Esophagus squamous epithelium (tissue), 5 donors: ENCODE results near the gene NR1D2. TPM values are rescaled to one million over a fixed set of nuclear protein-coding genes. Genes with fewer than 3 reads are reported as not detected.
"Not testable (repeated sequence)": the region's sequence is repeated elsewhere in the genome, so short reads cannot be mapped to it uniquely, and the experiment has no call there.

Experiments
- DNase-seq: peaks from one replicate; lab custom pipeline; 2025; lab: John Stamatoyannopoulos, UW
- H3K27ac ChIP-seq, 4 donors: fragments of 200-600 bp; sonication (generic); one replicate each; pipeline ENCODE4 v1.5.1; 2016 to 2019; ENCODE audit warnings: mild to moderate bottlenecking in 1 of 4
- H3K27me3 ChIP-seq, 4 donors: fragments of 200-600 bp; sonication (generic); 1 replicate in 3 of 4; 2 replicates in 1 of 4; pipeline versions ENCODE4 v1.5.1 to v1.6.0; 2017 to 2021; ENCODE audit warnings: antibody characterized with exemption in 1 of 4
- H3K36me3 ChIP-seq, 3 donors: fragments of 200-600 bp; sonication (generic); one replicate each; pipeline ENCODE4 v1.5.1; 2016 to 2019
- H3K4me1 ChIP-seq, 3 donors: fragments of 200-600 bp; sonication (generic); one replicate each; pipeline ENCODE4 v1.5.1; 2017 to 2019
- H3K4me3 ChIP-seq, 4 donors: fragments of 200-600 bp; sonication (generic); 1 replicate in 3 of 4; 2 replicates in 1 of 4; pipeline ENCODE4 v1.5.1; 2016 to 2019; ENCODE audit warnings: mild to moderate bottlenecking in 2 of 4, moderate library complexity in 1 of 4
- H3K9me3 ChIP-seq, 3 donors: fragments of 200-600 bp; sonication (generic); one replicate each; pipeline ENCODE4 v1.5.1; 2016 to 2019
- POLR2A ChIP-seq, 4 donors: fragments of 450-650 bp; IDR thresholded peaks; one replicate each; pipeline ENCODE4 v1.6.1; 2017; ENCODE audit warnings: antibody characterized with exemption in 4 of 4, mild to moderate bottlenecking in 4 of 4, moderate library complexity in 3 of 4
- WGBS, 2 donors: methylation state at CpG; one replicate each; pipeline ENCODE4 v1.1.5; 2018; 5-methylcytosine and 5-hydroxymethylcytosine counted together
- intact Hi-C: fragments of 100-400 bp; cut with DNase I; formaldehyde crosslinking; loops from one replicate; pipeline ENCODE4 v1.15.0; 2022
- total RNA-seq, 4 donors: library from RNA; depleted of rRNA; stranded (reverse); fragments of >200 nt; gene quantifications; one replicate each; pipeline ENCODE4 v1.1.0, GENCODE V29; 2016
- TF ChIP-seq, protein P1 (sequence below), 6 experiments: fragments of 450-650 bp in 4 of 6; fragments of 200-600 bp in 2 of 6; sonication (generic) in 2 of 6; IDR thresholded peaks; one replicate each; pipeline ENCODE4 v1.5.1; 2016 to 2019; ENCODE audit warnings: antibody characterized with exemption in 6 of 6, mild to moderate bottlenecking in 4 of 6, moderate library complexity in 4 of 6
- donor health status: DM: yes; HTN: yes; CAD: no.

Gene NR1D2
- 10 to 100 TPM; 10.8 to 34.0 (median 11.6) TPM for total RNA-seq

DNA sequence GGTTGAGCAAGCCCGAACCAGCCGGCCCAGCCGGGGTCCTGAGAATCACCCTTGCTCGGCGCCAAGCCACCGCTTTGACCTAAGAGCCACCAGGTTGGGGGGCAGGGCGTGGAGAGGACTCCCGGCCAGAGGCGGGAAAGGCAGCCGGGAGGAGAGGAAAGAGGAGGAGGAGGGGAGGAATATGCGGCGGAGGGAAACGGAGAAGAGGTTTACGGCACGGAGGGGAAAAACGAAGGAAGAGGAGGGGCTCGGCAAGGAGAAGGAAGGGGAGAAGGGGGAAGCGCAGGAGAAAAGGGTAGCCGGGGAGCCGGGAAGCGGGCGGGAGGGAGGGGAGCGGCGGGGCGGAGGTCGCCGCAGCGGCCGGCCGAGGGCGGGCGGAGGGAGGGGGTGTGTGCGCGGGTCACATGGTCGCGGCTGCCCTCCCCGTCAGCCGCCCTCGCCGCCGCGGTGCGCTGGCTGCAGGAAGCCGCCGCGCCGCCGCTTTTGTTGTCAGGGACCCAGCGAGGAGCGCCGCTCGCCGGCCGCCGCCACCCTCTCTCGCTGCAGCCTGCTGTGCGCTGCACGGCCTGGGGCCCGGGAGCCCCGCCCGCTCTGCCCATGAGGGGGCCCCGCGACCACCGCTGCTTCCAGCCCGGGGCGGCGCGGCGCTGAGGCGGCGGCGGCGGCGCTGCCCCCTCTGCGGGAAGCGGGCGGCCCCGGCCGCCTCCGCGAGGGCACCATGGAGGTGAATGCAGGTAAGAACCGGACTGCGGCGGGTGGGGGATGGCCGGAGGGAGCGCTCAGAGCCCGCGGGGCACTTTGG lies at the start of gene NR1D2:
Gene NR1D2 (plus strand): TSS at position 426 of the 802 bp plus-strand sequence. CDS start 293 bp downstream, at position 719.
- Histone ChIP-seq H3K27me3 (no peaks in the 10 kb centered on the region), H3K4me3 (peak within 1 kb of the TSS; percentile 59 to 94 (median 85)), H3K36me3 (no peaks in the 10 kb centered on the region), H3K27ac (peak within 1 kb of the TSS; percentile 95 to 100 (median 98)), H3K4me1 (peaks cover 17 to 49% (median 33%) of the 10 kb centered on the region in 3 donors), H3K9me3 (no peaks in the 10 kb centered on the region)
- intact Hi-C loops: no loop called here
- TF ChIP-seq, protein P1, sequence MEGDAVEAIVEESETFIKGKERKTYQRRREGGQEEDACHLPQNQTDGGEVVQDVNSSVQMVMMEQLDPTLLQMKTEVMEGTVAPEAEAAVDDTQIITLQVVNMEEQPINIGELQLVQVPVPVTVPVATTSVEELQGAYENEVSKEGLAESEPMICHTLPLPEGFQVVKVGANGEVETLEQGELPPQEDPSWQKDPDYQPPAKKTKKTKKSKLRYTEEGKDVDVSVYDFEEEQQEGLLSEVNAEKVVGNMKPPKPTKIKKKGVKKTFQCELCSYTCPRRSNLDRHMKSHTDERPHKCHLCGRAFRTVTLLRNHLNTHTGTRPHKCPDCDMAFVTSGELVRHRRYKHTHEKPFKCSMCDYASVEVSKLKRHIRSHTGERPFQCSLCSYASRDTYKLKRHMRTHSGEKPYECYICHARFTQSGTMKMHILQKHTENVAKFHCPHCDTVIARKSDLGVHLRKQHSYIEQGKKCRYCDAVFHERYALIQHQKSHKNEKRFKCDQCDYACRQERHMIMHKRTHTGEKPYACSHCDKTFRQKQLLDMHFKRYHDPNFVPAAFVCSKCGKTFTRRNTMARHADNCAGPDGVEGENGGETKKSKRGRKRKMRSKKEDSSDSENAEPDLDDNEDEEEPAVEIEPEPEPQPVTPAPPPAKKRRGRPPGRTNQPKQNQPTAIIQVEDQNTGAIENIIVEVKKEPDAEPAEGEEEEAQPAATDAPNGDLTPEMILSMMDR (IDR thresholded peaks at IDR 0.05): peak in 3 of 6 experiments; percentile 9 to 17 (median 17)
- TF ChIP-seq POLR2A (IDR thresholded peaks at IDR 0.05): peak in 3 of 4 donors; percentile 47 to 95 (median 91)
- DNase-seq: peak; percentile 33
- WGBS, 2 donors: 0 to 1% methylated on average over 18 to 20 of the region's 88 CpGs

DNA sequence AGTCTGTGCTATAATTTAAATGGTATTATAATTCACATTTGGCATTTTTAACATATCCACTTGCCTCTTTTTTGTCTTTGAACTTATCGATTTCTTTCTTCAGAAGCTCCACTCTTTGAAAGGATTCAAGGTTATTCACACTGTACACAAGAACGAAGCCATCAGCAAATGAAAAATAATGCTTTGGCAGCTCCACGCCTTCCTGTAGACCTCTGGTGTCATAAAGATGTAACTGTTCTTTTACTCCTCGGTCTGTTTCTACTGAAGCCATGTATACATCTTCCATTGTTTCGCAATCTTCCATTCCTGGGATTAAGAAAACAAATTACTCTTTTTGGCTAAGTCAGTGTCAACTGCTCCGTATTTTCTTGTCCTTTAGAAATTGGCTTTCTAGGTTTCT lies 44.3 kb upstream of the NR1D2 start:
- H3K27ac ChIP-seq: no peak overlapping the region
- H3K27me3 ChIP-seq: no peaks in the 10 kb centered on the region
- 61 to 64% methylated on average over 6 of the region's 6 CpGs for WGBS, 2 donors
- H3K9me3 ChIP-seq: no peaks in the 10 kb centered on the region
- H3K4me3 ChIP-seq: no peak overlapping the region
- no peak for TF ChIP-seq POLR2A (IDR thresholded peaks at IDR 0.05)
- TF ChIP-seq, protein P1 (IDR thresholded peaks at IDR 0.05): peak in 1 of 6 experiments; percentile 11
- intact Hi-C loops: no loop called here
- no peaks in the 10 kb centered on the region for H3K4me1 ChIP-seq
- H3K36me3 ChIP-seq: peaks cover 0 to 75% (median 6%) of the 10 kb centered on the region in 3 donors
- DNase-seq: no peak

DNA sequence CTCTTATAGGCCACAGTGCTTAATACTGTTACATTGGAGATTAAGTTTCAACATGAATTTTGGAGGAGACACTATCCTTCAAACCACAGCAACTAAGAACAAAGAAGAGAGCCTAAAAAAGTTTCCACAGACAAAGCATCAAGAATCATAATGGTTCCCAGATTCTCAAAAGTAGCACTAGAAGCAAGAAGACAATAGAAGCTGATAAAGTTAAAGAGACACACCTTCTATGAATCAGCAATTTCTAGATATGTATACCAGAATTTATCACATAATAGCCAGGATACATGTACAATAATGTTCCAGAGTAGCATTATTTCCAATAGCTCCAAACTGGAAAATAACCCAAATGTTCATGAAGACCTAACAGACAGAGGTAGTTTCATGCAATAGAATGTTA lies 40.5 kb upstream of the NR1D2 start:
- intact Hi-C loops: no loop called here
- no peak for DNase-seq
- TF ChIP-seq POLR2A (IDR thresholded peaks at IDR 0.05): no peak
- TF ChIP-seq, protein P1 (IDR thresholded peaks at IDR 0.05): no peak
- H3K4me3 ChIP-seq: no peak overlapping the region
- H3K27ac ChIP-seq: no peak overlapping the region
- H3K4me1 ChIP-seq: no peaks in the 10 kb centered on the region
- H3K36me3 ChIP-seq: peaks cover 0 to 68% (median 0%) of the 10 kb centered on the region in 3 donors
- no peaks in the 10 kb centered on the region for H3K9me3 ChIP-seq
- no peaks in the 10 kb centered on the region for H3K27me3 ChIP-seq

DNA sequence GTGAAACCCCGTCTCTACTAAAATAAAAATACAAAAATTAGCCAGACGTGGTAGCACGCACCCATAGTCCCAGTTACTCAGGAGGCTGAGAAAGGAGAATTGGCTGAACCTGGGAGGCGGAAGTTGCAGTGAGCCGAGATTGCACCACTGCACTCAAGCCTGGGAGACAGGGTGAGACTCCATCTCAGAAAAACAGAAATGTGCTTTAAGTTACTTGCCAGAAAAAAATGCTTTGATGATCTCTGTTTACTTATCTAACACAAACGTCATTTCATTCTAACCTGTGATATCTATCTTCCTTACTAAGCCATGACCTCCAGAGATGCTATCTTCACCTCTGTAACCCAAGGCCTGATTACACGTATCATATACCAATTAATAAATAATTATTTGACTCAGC lies 35.7 kb upstream of the NR1D2 start:
- whole genome bisulfite sequencing, 2 donors: 89 to 96% methylated on average over 7 of the region's 7 CpGs
- Histone ChIP-seq H3K27me3 (no peaks in the 10 kb centered on the region), H3K9me3 (no peaks in the 10 kb centered on the region), H3K36me3 (peaks cover 0 to 48% (median 0%) of the 10 kb centered on the region in 3 donors), H3K4me1 (peaks cover 0 to 5% (median 0%) of the 10 kb centered on the region in 3 donors), H3K27ac (no peak overlapping the region), H3K4me3 (no peak overlapping the region)
- no peak for DNase-seq
- intact Hi-C loops: no loop called here
- TF ChIP-seq, protein P1 (IDR thresholded peaks at IDR 0.05): no peak
- no peak for TF ChIP-seq POLR2A (IDR thresholded peaks at IDR 0.05)

DNA sequence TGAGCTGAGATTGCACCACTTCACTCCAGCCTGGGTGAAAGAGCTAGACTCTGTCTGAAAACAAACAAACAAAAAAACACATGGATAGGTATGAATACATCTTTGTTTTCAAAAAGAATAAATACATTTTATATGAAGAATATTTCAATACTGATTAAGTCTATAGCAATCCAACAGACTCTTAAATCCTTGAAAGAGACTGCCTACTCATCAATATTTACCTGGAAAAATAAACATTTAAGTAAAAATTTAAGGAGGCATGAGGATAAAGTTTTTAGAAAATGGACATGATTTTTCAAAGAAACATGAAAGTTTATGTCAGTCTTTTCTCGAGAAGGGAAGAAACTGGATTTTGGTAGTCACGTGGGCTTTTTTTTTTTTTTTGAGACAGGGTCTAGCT lies 33.7 kb upstream of the NR1D2 start:
- Histone ChIP-seq H3K9me3 (no peaks in the 10 kb centered on the region), H3K27ac (no peak overlapping the region), H3K27me3 (no peaks in the 10 kb centered on the region), H3K4me3 (no peak overlapping the region), H3K4me1 (peaks cover 10 to 25% (median 10%) of the 10 kb centered on the region in 3 donors), H3K36me3 (peaks cover 0 to 44% (median 0%) of the 10 kb centered on the region in 3 donors)
- WGBS, 2 donors: 83 to 85% methylated on average over 2 of the region's 2 CpGs
- TF ChIP-seq, protein P1 (IDR thresholded peaks at IDR 0.05): no peak
- no peak for TF ChIP-seq POLR2A (IDR thresholded peaks at IDR 0.05)
- intact Hi-C loops: no loop called here
- DNase-seq: no peak

DNA sequence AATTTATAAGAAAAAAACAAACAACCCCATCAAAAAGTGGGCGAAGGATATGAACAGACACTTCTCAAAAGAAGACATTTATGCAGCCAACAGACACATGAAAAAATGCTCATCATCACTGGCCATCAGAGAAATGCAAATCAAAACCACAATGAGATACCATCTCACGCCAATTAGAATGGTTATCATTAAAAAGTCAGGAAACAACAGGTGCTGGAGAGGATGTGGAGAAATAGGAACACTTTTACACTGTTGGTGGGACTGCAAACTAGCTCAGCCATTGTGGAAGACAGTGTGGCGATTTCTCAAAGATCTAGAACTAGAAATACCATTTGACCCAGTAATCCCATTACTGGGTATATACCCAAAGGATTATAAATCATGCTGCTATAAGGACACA lies 32.8 kb upstream of the NR1D2 start:
- Histone ChIP-seq H3K36me3 (peaks cover 0 to 35% (median 0%) of the 10 kb centered on the region in 3 donors), H3K4me1 (peaks cover 10 to 25% (median 10%) of the 10 kb centered on the region in 3 donors)
- H3K4me3 ChIP-seq, H3K9me3 ChIP-seq, DNase-seq, H3K27me3 ChIP-seq, intact Hi-C loops, H3K27ac ChIP-seq: not testable (repeated sequence)
- 94 to 95% methylated on average over 3 of the region's 3 CpGs for WGBS, 2 donors
